Left lobe of liver (tissue), 2 donors: Measurements from ENCODE around the gene COL7A1. TPM values are rescaled to one million over a fixed set of nuclear protein-coding genes. Genes with fewer than 3 reads are reported as not detected.

Source experiments
- ATAC-seq: fragments of 200-7000 bp; cut with Tn5 transposase; one replicate; pipeline ENCODE4 v1.9.1; 2020; ENCODE audit warnings: mild to moderate bottlenecking, moderate library complexity
- DNase-seq: peaks from one replicate; pipeline ENCODE4 v3.0.0-alpha.2; 2020; ENCODE audit warnings: low spot score
- total RNA-seq: library from RNA; stranded (reverse); gene quantifications from one replicate; pipeline ENCODE4 v1.2.1, GENCODE V29; 2021
- donor health status: DM: no; HTN: no; CAD: no; lungs with moderate emphysema.
- donor health status: DM: no; HTN: yes; CAD: no.

Gene COL7A1
- total RNA-seq, 1 donor from 2014 or later = 2.5 TPM

GRCh38 chr3:48592519-48593087 is 2.5 kb downstream of the COL7A1 start:
- ATAC-seq = no peak

GRCh38 chr3:48591886-48592518 is 3.1 kb downstream of the COL7A1 start:
- ATAC-seq = no peak
- no peak for DNase-seq

More at GRCh38 chr3:48592519-48593087, 2.5 kb downstream of the COL7A1 start:
- DNase-seq = no peak

GRCh38 chr3:48591436-48591835 is 3.7 kb downstream of the COL7A1 start:
- ATAC-seq (no peak), DNase-seq (no peak)

GRCh38 chr3:48588230-48588629 is 6.9 kb downstream of the COL7A1 start:
- ATAC-seq (no peak), DNase-seq (no peak)

GRCh38 chr3:48587686-48588085 is 7.4 kb downstream of the COL7A1 start:
- DNase-seq (no peak), ATAC-seq (peak; percentile 8)

GRCh38 chr3:48585411-48585810 is 9.7 kb downstream of the COL7A1 start:
- DNase-seq = no peak
- ATAC-seq = no peak

GRCh38 chr3:48584836-48585235 is 10.3 kb downstream of the COL7A1 start:
- no peak for ATAC-seq
- DNase-seq = no peak

- DNase-seq = no peak
These were observed 13.3 kb downstream of the COL7A1 start for GRCh38 chr3:48581621-48582481.

GRCh38 chr3:48576647-48577046 is 18.5 kb downstream of the COL7A1 start:
- ATAC-seq = no peak
- no peak for DNase-seq

More at GRCh38 chr3:48581621-48582481, 13.3 kb downstream of the COL7A1 start:
- peak; percentile 85 for ATAC-seq

- ATAC-seq = no peak
- DNase-seq = no peak
These were observed 19.8 kb downstream of the COL7A1 start for GRCh38 chr3:48575366-48575765.

GRCh38 chr3:48573973-48574585 is 21.1 kb downstream of the COL7A1 start:
- no peak for DNase-seq

GRCh38 chr3:48572517-48572916 is 22.6 kb downstream of the COL7A1 start:
- ATAC-seq (no peak), DNase-seq (no peak)

More at GRCh38 chr3:48573973-48574585, 21.1 kb downstream of the COL7A1 start:
- ATAC-seq = no peak

GRCh38 chr3:48571938-48572337 is 23.2 kb downstream of the COL7A1 start:
- DNase-seq (no peak), ATAC-seq (no peak)

GRCh38 chr3:48569808-48570450 is 25.2 kb downstream of the COL7A1 start:
- ATAC-seq (no peak), DNase-seq (no peak)

GRCh38 chr3:48569400-48569799 is 25.7 kb downstream of the COL7A1 start:
- DNase-seq = no peak
- no peak for ATAC-seq

- ATAC-seq (no peak), DNase-seq (no peak)
These were observed 26.7 kb downstream of the COL7A1 start for GRCh38 chr3:48568476-48568875.

- ATAC-seq = no peak
These were observed 27.6 kb downstream of the COL7A1 start for GRCh38 chr3:48567500-48567899.

GRCh38 chr3:48567090-48567489 is 28.0 kb downstream of the COL7A1 start:
- DNase-seq (no peak), ATAC-seq (no peak)

More at GRCh38 chr3:48567500-48567899, 27.6 kb downstream of the COL7A1 start:
- DNase-seq = no peak

- DNase-seq (no peak), ATAC-seq (no peak)
These were observed 28.7 kb downstream of the COL7A1 start for GRCh38 chr3:48566401-48566760.

GRCh38 chr3:48565591-48566400 is 29.3 kb downstream of the COL7A1 start:
- DNase-seq (no peak), ATAC-seq (no peak)
